Neural cell (in vitro differentiated cells): ENCODE results near the gene PDE1C. TPM values are rescaled to one million over a fixed set of nuclear protein-coding genes. Genes with fewer than 3 reads are reported as not detected.

Source experiments
- H2AFZ ChIP-seq: fragments of 200-600, 300-800 bp; sonication (generic), shearing (Covaris generic); 2 replicates; pipeline ENCODE4 v1.6.0; 2014; ENCODE audit warnings: low read depth, mild to moderate bottlenecking, antibody characterized with exemption, low read length, moderate library complexity
- H3F3A ChIP-seq: fragments of 200-600 bp; shearing (Covaris generic); 2 replicates; pipeline ENCODE4 v1.6.1; 2016; ENCODE audit warnings: mild to moderate bottlenecking, moderate library complexity, mixed read lengths, antibody characterized with exemption, low read length; ENCODE audit not compliant: insufficient read depth, poor library complexity, severe bottlenecking
- H3K27ac ChIP-seq: fragments of 200-600, 300-800 bp; sonication (generic), shearing (Covaris generic); 2 replicates; pipeline ENCODE4 v1.5.1; 2014; ENCODE audit warnings: mild to moderate bottlenecking, low read length, moderate library complexity
- H3K27me3 ChIP-seq: fragments of 300-800, 200-600 bp; sonication (generic), shearing (Covaris generic); 2 replicates; pipeline ENCODE4 v1.6.0; 2014; ENCODE audit warnings: mild to moderate bottlenecking, low read depth, low read length, moderate library complexity; ENCODE audit not compliant: insufficient read depth
- H3K36me3 ChIP-seq: fragments of 300-800, 200-600 bp; sonication (generic), shearing (Covaris generic); 2 replicates; pipeline ENCODE4 v1.5.1; 2014; ENCODE audit warnings: mild to moderate bottlenecking, antibody characterized with exemption, low read length, moderate library complexity; ENCODE audit not compliant: insufficient read depth
- H3K4me2 ChIP-seq: fragments of 300-800, 200-600 bp; sonication (generic), shearing (Covaris generic); 2 replicates; pipeline ENCODE4 v1.6.0; 2014; ENCODE audit warnings: mild to moderate bottlenecking, low read length
- H3K4me3 ChIP-seq: fragments of 300-800, 200-600 bp; sonication (generic), shearing (Covaris generic); 2 replicates; pipeline ENCODE4 v1.5.1; 2014; ENCODE audit warnings: mild to moderate bottlenecking, low read length, moderate library complexity
- H3K79me2 ChIP-seq: fragments of 200-600 bp; shearing (Covaris generic); replicated peaks from 2 replicates; pipeline ENCODE4 v1.6.0; 2014; ENCODE audit warnings: mild to moderate bottlenecking, low read length, moderate library complexity; ENCODE audit not compliant: insufficient read depth
- H3K9ac ChIP-seq: fragments of 300-800, 200-600 bp; sonication (generic), shearing (Covaris generic); 2 replicates; pipeline ENCODE4 v1.6.1; 2016; ENCODE audit warnings: mild to moderate bottlenecking, low read length, mixed read lengths
- H3K9me2 ChIP-seq: fragments of 200-600 bp; shearing (Covaris generic); 2 replicates; pipeline ENCODE4 v1.6.1; 2016; ENCODE audit warnings: mild to moderate bottlenecking, low read length, mixed read lengths; ENCODE audit not compliant: insufficient read depth
- H3K9me3 ChIP-seq: fragments of 200-600, 300-800 bp; sonication (generic), shearing (Covaris generic); 2 replicates; pipeline ENCODE4 v1.6.1; 2016; ENCODE audit warnings: mild to moderate bottlenecking, mixed run types, low read length, moderate library complexity, mixed read lengths
- H4K20me1 ChIP-seq: fragments of 200-600 bp; shearing (Covaris generic); 2 replicates; pipeline ENCODE4 v1.6.1; 2016; ENCODE audit warnings: mild to moderate bottlenecking, mixed run types; ENCODE audit not compliant: insufficient read depth
- EP300 ChIP-seq: fragments of 450-650 bp; conservative IDR thresholded peaks from 2 replicates; pipeline ENCODE4 v1.6.1; 2014; ENCODE audit warnings: antibody characterized with exemption, mild to moderate bottlenecking, moderate library complexity; ENCODE audit not compliant: poor library complexity, severe bottlenecking
- EZH2 ChIP-seq: fragments of 200-600, 300-800 bp; shearing (Covaris generic), sonication (generic); IDR thresholded peaks from 2 replicates; pipeline ENCODE4 v1.6.1; 2014; ENCODE audit warnings: antibody characterized with exemption, low read length, borderline replicate concordance, mild to moderate bottlenecking; ENCODE audit not compliant: insufficient read depth, poor library complexity, severe bottlenecking
- MXI1 ChIP-seq: fragments of 450-650 bp; conservative IDR thresholded peaks from 2 replicates; pipeline ENCODE4 v1.6.1; 2014; ENCODE audit warnings: antibody characterized with exemption, mild to moderate bottlenecking; ENCODE audit not compliant: poor library complexity, severe bottlenecking
- POLR2AphosphoS5 ChIP-seq: IDR thresholded peaks from 2 replicates; pipeline ENCODE4 v1.6.1; 2012
- RAD21 ChIP-seq: fragments of 450-650 bp; conservative IDR thresholded peaks from 2 replicates; pipeline ENCODE4 v1.6.1; 2014; ENCODE audit warnings: antibody characterized with exemption, mild to moderate bottlenecking, moderate library complexity
- SMC3 ChIP-seq: fragments of 450-650 bp; conservative IDR thresholded peaks from 2 replicates; pipeline ENCODE4 v1.6.1; 2014; ENCODE audit warnings: antibody characterized with exemption, mild to moderate bottlenecking, moderate library complexity; ENCODE audit not compliant: poor library complexity
- TAF1 ChIP-seq: IDR thresholded peaks from 2 replicates; pipeline ENCODE4 v1.6.1; 2012; ENCODE audit warnings: low read depth
- polyA plus RNA-seq: library from polyadenylated mRNA; depleted of rRNA; stranded (reverse); fragments of >200 nt; gene quantifications from 2 replicates; pipeline ENCODE4 v1.2.3, GENCODE V29; 2014
- TF ChIP-seq, protein P1 (sequence below): fragments of 450-650 bp; IDR thresholded peaks from 2 replicates; pipeline ENCODE4 v1.5.1; 2014; ENCODE audit warnings: antibody characterized with exemption, mild to moderate bottlenecking, moderate library complexity; ENCODE audit not compliant: poor library complexity, severe bottlenecking
- TF ChIP-seq, protein P2 (sequence below): IDR thresholded peaks from 2 replicates; pipeline ENCODE4 v1.6.1; 2012; ENCODE audit warnings: borderline replicate concordance

PDE1C gene
- polyA plus RNA-seq, 1 donor from 2014 or later = 6.6 TPM

- Histone ChIP-seq H2AFZ (no peak overlapping the region), H3F3A (no peaks in the 10 kb centered on the region), H3K27ac (no peak overlapping the region), H3K9me2 (no peaks in the 10 kb centered on the region), H3K4me2 (no peak overlapping the region), H3K27me3 (no peaks in the 10 kb centered on the region), H3K36me3 (no peaks in the 10 kb centered on the region), H3K79me2 (no peaks in the 10 kb centered on the region), H3K4me3 (no peak overlapping the region), H3K9ac (no peak overlapping the region), H3K9me3 (no peaks in the 10 kb centered on the region), H4K20me1 (no peaks in the 10 kb centered on the region)
- TF ChIP-seq, protein P1, sequence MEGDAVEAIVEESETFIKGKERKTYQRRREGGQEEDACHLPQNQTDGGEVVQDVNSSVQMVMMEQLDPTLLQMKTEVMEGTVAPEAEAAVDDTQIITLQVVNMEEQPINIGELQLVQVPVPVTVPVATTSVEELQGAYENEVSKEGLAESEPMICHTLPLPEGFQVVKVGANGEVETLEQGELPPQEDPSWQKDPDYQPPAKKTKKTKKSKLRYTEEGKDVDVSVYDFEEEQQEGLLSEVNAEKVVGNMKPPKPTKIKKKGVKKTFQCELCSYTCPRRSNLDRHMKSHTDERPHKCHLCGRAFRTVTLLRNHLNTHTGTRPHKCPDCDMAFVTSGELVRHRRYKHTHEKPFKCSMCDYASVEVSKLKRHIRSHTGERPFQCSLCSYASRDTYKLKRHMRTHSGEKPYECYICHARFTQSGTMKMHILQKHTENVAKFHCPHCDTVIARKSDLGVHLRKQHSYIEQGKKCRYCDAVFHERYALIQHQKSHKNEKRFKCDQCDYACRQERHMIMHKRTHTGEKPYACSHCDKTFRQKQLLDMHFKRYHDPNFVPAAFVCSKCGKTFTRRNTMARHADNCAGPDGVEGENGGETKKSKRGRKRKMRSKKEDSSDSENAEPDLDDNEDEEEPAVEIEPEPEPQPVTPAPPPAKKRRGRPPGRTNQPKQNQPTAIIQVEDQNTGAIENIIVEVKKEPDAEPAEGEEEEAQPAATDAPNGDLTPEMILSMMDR = no peak
- TF ChIP-seq SMC3 (no peak), TAF1 (no peak), RAD21 (no peak), EP300 (no peak), POLR2AphosphoS5 (no peak), MXI1 (no peak), EZH2 (no peak)
- TF ChIP-seq, protein P2, sequence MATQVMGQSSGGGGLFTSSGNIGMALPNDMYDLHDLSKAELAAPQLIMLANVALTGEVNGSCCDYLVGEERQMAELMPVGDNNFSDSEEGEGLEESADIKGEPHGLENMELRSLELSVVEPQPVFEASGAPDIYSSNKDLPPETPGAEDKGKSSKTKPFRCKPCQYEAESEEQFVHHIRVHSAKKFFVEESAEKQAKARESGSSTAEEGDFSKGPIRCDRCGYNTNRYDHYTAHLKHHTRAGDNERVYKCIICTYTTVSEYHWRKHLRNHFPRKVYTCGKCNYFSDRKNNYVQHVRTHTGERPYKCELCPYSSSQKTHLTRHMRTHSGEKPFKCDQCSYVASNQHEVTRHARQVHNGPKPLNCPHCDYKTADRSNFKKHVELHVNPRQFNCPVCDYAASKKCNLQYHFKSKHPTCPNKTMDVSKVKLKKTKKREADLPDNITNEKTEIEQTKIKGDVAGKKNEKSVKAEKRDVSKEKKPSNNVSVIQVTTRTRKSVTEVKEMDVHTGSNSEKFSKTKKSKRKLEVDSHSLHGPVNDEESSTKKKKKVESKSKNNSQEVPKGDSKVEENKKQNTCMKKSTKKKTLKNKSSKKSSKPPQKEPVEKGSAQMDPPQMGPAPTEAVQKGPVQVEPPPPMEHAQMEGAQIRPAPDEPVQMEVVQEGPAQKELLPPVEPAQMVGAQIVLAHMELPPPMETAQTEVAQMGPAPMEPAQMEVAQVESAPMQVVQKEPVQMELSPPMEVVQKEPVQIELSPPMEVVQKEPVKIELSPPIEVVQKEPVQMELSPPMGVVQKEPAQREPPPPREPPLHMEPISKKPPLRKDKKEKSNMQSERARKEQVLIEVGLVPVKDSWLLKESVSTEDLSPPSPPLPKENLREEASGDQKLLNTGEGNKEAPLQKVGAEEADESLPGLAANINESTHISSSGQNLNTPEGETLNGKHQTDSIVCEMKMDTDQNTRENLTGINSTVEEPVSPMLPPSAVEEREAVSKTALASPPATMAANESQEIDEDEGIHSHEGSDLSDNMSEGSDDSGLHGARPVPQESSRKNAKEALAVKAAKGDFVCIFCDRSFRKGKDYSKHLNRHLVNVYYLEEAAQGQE = no peak
Observed at GRCh38 chr7:31872545-31873370, 197.4 kb downstream of the PDE1C start.

DNA sequence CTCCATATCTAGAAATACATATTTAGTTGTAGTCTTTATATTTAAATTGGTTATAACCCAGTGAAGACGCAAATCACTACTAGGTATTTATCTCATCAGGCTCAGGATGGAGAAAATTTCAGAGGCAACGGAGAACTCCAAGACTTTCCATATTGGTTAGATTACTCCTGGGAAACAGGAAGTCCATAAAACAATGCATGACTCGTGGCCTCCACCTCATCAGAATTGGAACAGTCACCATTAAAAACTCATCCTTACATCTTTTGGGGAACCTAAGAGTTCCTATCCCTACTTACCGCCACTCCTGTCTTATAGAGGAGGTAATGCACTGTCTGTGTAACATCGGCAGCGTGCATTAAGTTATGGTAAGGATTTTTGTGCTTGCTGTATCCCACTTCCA lies 205.6 kb downstream of the PDE1C start:
- no peaks in the 10 kb centered on the region for H3K9me2 ChIP-seq
- H3K9me3 ChIP-seq = no peaks in the 10 kb centered on the region
- H3K36me3 ChIP-seq = no peaks in the 10 kb centered on the region
- H2AFZ ChIP-seq = no peak overlapping the region
- H3K4me3 ChIP-seq = no peak overlapping the region
- H3F3A ChIP-seq = no peaks in the 10 kb centered on the region
- no peak overlapping the region for H3K27ac ChIP-seq
- H3K4me2 ChIP-seq = no peak overlapping the region
- no peak for TF ChIP-seq TAF1
- no peak for TF ChIP-seq EP300
- no peak for TF ChIP-seq EZH2
- no peak for TF ChIP-seq RAD21
- TF ChIP-seq, protein P1 = no peak
- no peak for TF ChIP-seq POLR2AphosphoS5
- TF ChIP-seq, protein P2 = no peak
- TF ChIP-seq SMC3 = no peak
- no peak for TF ChIP-seq MXI1
- H3K27me3 ChIP-seq = no peaks in the 10 kb centered on the region
- no peaks in the 10 kb centered on the region for H4K20me1 ChIP-seq
- H3K9ac ChIP-seq = no peak overlapping the region
- no peaks in the 10 kb centered on the region for H3K79me2 ChIP-seq
